Mammary epithelial cell (primary cell): ENCODE measurements around the gene SFT2D1.

Experiments
- CTCF ChIP-seq, 2 donors: IDR thresholded peaks in 1 of 2; conservative IDR thresholded peaks in 1 of 2; 2 replicates each; pipeline ENCODE4 v1.5.1; 2011 to 2012; ENCODE audit warnings: inconsistent platforms in 2 of 2, low read length in 2 of 2, mild to moderate bottlenecking in 2 of 2, control low read depth in 1 of 2, low read depth in 1 of 2; ENCODE audit not compliant: insufficient read depth in 1 of 2; ENCODE audit errors: extremely low read depth in 1 of 2
- EZH2 ChIP-seq: IDR thresholded peaks from 2 replicates; pipeline ENCODE4 v1.6.1; 2012; ENCODE audit warnings: low read length, inconsistent platforms, borderline replicate concordance

- TF ChIP-seq EZH2 (no peak), CTCF (conservative IDR thresholded peaks at IDR 0.05 in 1 of 2, IDR thresholded peaks at IDR 0.05 in 1 of 2; ENCODE audit: extremely low read depth in 1 of 2, insufficient read depth in 1 of 2, low read depth in 1 of 2, low read length in 2 of 2) (no peak)
Measured at GRCh38 chr6:166296035-166296883, 46.1 kb downstream of the SFT2D1 start.
